GM23338 (cell line): ENCODE measurements around the gene SLC30A1. TPM values are rescaled to one million over a fixed set of nuclear protein-coding genes. Genes with fewer than 3 reads are reported as not detected.

Experiments
- ATAC-seq: fragments of 200-7000 bp; cut with Tn5 transposase; 3 replicates; pipeline ENCODE4 v1.9.1; 2020
- DNase-seq: peaks from one replicate; pipeline ENCODE4 v3.0.0-alpha.2; 2015; ENCODE audit warnings: low spot score
- H2AFZ ChIP-seq: fragments of 200-600 bp; sonication (generic); 2 replicates; pipeline ENCODE4 v1.8.0; 2016; ENCODE audit warnings: antibody characterized with exemption, mild to moderate bottlenecking, moderate library complexity
- H3F3A ChIP-seq: fragments of 200-600 bp; sonication (generic); replicated peaks from 2 replicates; pipeline ENCODE4 v1.8.0; 2017; ENCODE audit warnings: antibody characterized with exemption, mixed run types, low read depth
- H3K27ac ChIP-seq: fragments of 200-600 bp; sonication (generic); 2 replicates; pipeline ENCODE4 v1.6.1; 2016; ENCODE audit warnings: low read depth
- H3K27me3 ChIP-seq: fragments of 200-600 bp; sonication (generic); 2 replicates; pipeline ENCODE4 v1.8.0; 2016; ENCODE audit warnings: mild to moderate bottlenecking, mixed run types, moderate library complexity; ENCODE audit not compliant: insufficient read depth
- H3K36me3 ChIP-seq: fragments of 200-600 bp; sonication (generic); 2 replicates; pipeline ENCODE4 v1.8.0; 2016; ENCODE audit warnings: mild to moderate bottlenecking; ENCODE audit not compliant: insufficient read depth
- H3K4me1 ChIP-seq: fragments of 200-600 bp; sonication (generic); 2 replicates; pipeline ENCODE4 v1.8.0; 2016; ENCODE audit warnings: mild to moderate bottlenecking, moderate library complexity; ENCODE audit not compliant: insufficient read depth
- H3K4me2 ChIP-seq: fragments of 200-600 bp; sonication (generic); 2 replicates; pipeline ENCODE4 v1.7.1; 2017; ENCODE audit warnings: mixed run types
- H3K4me3 ChIP-seq: fragments of 200-600 bp; sonication (generic); 2 replicates; pipeline ENCODE4 v1.6.1; 2016; ENCODE audit warnings: mixed run types
- H3K79me2 ChIP-seq: fragments of 200-600 bp; sonication (generic); replicated peaks from 2 replicates; pipeline ENCODE4 v1.8.0; 2017; ENCODE audit warnings: mild to moderate bottlenecking; ENCODE audit not compliant: insufficient read depth
- H3K9me2 ChIP-seq: fragments of 200-600 bp; sonication (generic); 2 replicates; pipeline ENCODE4 v1.8.0; 2017; ENCODE audit not compliant: insufficient read depth
- H4K20me1 ChIP-seq: fragments of 200-600 bp; sonication (generic); replicated peaks from 2 replicates; pipeline ENCODE4 v1.8.0; 2017; ENCODE audit warnings: mild to moderate bottlenecking; ENCODE audit not compliant: insufficient read depth
- H3K27ac Mint-ChIP-seq: 2 replicates; pipeline ENCODE4 v1.8.0; 2020; ENCODE audit warnings: inconsistent platforms, mild to moderate bottlenecking, moderate library complexity, mixed read lengths
- H3K27me3 Mint-ChIP-seq: 3 replicates; pipeline ENCODE4 v1.8.0; 2022; ENCODE audit warnings: low read depth, mild to moderate bottlenecking, moderate library complexity, mixed read lengths, inconsistent platforms; ENCODE audit not compliant: insufficient read depth, poor library complexity
- H3K36me3 Mint-ChIP-seq: 3 replicates; pipeline ENCODE4 v1.8.0; 2021; ENCODE audit warnings: low read depth, mild to moderate bottlenecking, inconsistent platforms, moderate library complexity, mixed read lengths
- H3K4me1 Mint-ChIP-seq: 3 replicates; pipeline ENCODE4 v1.8.0; 2020; ENCODE audit warnings: mild to moderate bottlenecking, inconsistent platforms, mixed read lengths
- H3K4me3 Mint-ChIP-seq: 3 replicates; pipeline ENCODE4 v1.8.0; 2021; ENCODE audit warnings: moderate library complexity, mild to moderate bottlenecking, inconsistent platforms, mixed read lengths
- H3K9me3 Mint-ChIP-seq: 3 replicates; pipeline ENCODE4 v1.8.0; 2020; ENCODE audit warnings: moderate library complexity, mild to moderate bottlenecking, inconsistent platforms, mixed read lengths
- CREB1 ChIP-seq: fragments of 250-450 bp; sonication (Bioruptor Pico); IDR thresholded peaks from 2 replicates; pipeline ENCODE4 v1.5.0; 2020; ENCODE audit warnings: low read depth, mild to moderate bottlenecking, moderate library complexity
- CTCF ChIP-seq, 2 experiments: fragments of 200-600 bp in 1 of 2; sonication (generic) in 1 of 2; conservative IDR thresholded peaks; 2 replicates each; pipeline versions ENCODE4 v1.5.1 to v1.6.1; 2016 to 2017; ENCODE audit warnings: antibody characterized with exemption in 2 of 2, low read depth in 2 of 2, mild to moderate bottlenecking in 2 of 2, moderate library complexity in 1 of 2
- ETS1 ChIP-seq: IDR thresholded peaks from 2 replicates; pipeline ENCODE4 v1.6.1; 2016; ENCODE audit warnings: antibody characterized with exemption
- EZH2 ChIP-seq: fragments of 200-600 bp; sonication (generic); IDR thresholded peaks from one replicate; pipeline ENCODE4 v1.8.0; 2017; ENCODE audit warnings: antibody characterized with exemption, mild to moderate bottlenecking, low read depth; ENCODE audit not compliant: unreplicated experiment
- EZH2phosphoT487 ChIP-seq: fragments of 200-600 bp; sonication (generic); IDR thresholded peaks from one replicate; pipeline ENCODE4 v1.8.1; 2018; ENCODE audit warnings: antibody characterized with exemption; ENCODE audit not compliant: unreplicated experiment
- JUNB ChIP-seq: IDR thresholded peaks from one replicate; pipeline ENCODE4 v1.6.1; 2016; ENCODE audit warnings: antibody characterized with exemption; ENCODE audit not compliant: unreplicated experiment
- NANOG ChIP-seq: IDR thresholded peaks from 2 replicates; pipeline ENCODE4 v1.6.1; 2016; ENCODE audit warnings: antibody characterized with exemption, borderline replicate concordance
- POLR2AphosphoS5 ChIP-seq: IDR thresholded peaks from 2 replicates; pipeline ENCODE4 v1.6.1; 2016; ENCODE audit warnings: antibody characterized with exemption, low read depth
- STAT1 ChIP-seq: IDR thresholded peaks from one replicate; pipeline ENCODE4 v1.6.1; 2016; ENCODE audit warnings: antibody characterized with exemption; ENCODE audit not compliant: unreplicated experiment
- ZNF114 ChIP-seq: fragments of 250-450 bp; sonication (Bioruptor Pico); IDR thresholded peaks from 2 replicates; pipeline ENCODE4 v1.5.0; 2020; ENCODE audit warnings: mild to moderate bottlenecking, moderate library complexity
- ZNF331 ChIP-seq: fragments of 250-450 bp; sonication (Bioruptor Pico); IDR thresholded peaks from 2 replicates; pipeline ENCODE4 v1.5.0; 2020; ENCODE audit warnings: low read depth, mild to moderate bottlenecking, moderate library complexity
- polyA plus RNA-seq: library from polyadenylated mRNA; unstranded; fragments of >200 nt; fragmentation: Nextera tagmentation; extraction: Ambion mirVana; gene quantifications from 2 replicates; pipeline ENCODE4 v1.2.1, GENCODE V29; 2016
- total RNA-seq: library from RNA; depleted of rRNA; stranded (reverse); fragments of >200 nt; shearing (Covaris generic); gene quantifications from 2 replicates; pipeline ENCODE4 v1.2.3, GENCODE V29; 2014
- TF ChIP-seq, protein P1 (sequence below): fragments of 250-450 bp; sonication (Bioruptor Pico); IDR thresholded peaks from 2 replicates; pipeline ENCODE4 v1.5.0; 2020; ENCODE audit warnings: mild to moderate bottlenecking, moderate library complexity
- TF ChIP-seq, protein P2 (sequence below): IDR thresholded peaks from one replicate; pipeline ENCODE4 v1.6.1; 2018; ENCODE audit warnings: antibody characterized with exemption; ENCODE audit not compliant: unreplicated experiment

The SLC30A1 gene
- total and polyA plus RNA-seq, 2 experiments from 2014 or later = 3.3 to 17.7 TPM

- Histone ChIP-seq H3K9me2 (no peaks in the 10 kb centered on the region), H4K20me1 (0 out of 2 replicates have a peak, but pooled peaks cover 11% of the 10 kb centered on the region), H3F3A (no peaks in the 10 kb centered on the region), H3K27ac (no peak overlapping the region), H3K79me2 (peaks cover 52% of the 10 kb centered on the region), H2AFZ (peak overlapping the region; percentile 78), H3K4me3 (peak overlapping the region; percentile 80), H3K4me1 (peaks cover 48% of the 10 kb centered on the region), H3K4me2 (peak overlapping the region; percentile 88), H3K27me3 (no peaks in the 10 kb centered on the region), H3K36me3 (peaks cover 5% of the 10 kb centered on the region; the same call in 1 of the 2 replicates)
- DNase-seq = no peak
- peak overlapping the region; percentile 70 for H3K27ac Mint-ChIP-seq
- peaks cover 41% of the 10 kb centered on the region for H3K4me1 Mint-ChIP-seq
- H3K9me3 Mint-ChIP-seq = no peaks in the 10 kb centered on the region
- peaks cover 42% of the 10 kb centered on the region for H3K36me3 Mint-ChIP-seq
- TF ChIP-seq JUNB (no peak), EZH2 (no peak), POLR2AphosphoS5 (no peak), ZNF331 (no peak), EZH2phosphoT487 (no peak), CTCF (conservative IDR thresholded peaks at IDR 0.05; ENCODE audit: low read depth in 2 of 2) (no peak), NANOG (no peak), ZNF114 (no peak), CREB1 (CRISPR knock-in tag) (no peak), STAT1 (no peak), ETS1 (no peak)
- TF ChIP-seq, protein P1, sequence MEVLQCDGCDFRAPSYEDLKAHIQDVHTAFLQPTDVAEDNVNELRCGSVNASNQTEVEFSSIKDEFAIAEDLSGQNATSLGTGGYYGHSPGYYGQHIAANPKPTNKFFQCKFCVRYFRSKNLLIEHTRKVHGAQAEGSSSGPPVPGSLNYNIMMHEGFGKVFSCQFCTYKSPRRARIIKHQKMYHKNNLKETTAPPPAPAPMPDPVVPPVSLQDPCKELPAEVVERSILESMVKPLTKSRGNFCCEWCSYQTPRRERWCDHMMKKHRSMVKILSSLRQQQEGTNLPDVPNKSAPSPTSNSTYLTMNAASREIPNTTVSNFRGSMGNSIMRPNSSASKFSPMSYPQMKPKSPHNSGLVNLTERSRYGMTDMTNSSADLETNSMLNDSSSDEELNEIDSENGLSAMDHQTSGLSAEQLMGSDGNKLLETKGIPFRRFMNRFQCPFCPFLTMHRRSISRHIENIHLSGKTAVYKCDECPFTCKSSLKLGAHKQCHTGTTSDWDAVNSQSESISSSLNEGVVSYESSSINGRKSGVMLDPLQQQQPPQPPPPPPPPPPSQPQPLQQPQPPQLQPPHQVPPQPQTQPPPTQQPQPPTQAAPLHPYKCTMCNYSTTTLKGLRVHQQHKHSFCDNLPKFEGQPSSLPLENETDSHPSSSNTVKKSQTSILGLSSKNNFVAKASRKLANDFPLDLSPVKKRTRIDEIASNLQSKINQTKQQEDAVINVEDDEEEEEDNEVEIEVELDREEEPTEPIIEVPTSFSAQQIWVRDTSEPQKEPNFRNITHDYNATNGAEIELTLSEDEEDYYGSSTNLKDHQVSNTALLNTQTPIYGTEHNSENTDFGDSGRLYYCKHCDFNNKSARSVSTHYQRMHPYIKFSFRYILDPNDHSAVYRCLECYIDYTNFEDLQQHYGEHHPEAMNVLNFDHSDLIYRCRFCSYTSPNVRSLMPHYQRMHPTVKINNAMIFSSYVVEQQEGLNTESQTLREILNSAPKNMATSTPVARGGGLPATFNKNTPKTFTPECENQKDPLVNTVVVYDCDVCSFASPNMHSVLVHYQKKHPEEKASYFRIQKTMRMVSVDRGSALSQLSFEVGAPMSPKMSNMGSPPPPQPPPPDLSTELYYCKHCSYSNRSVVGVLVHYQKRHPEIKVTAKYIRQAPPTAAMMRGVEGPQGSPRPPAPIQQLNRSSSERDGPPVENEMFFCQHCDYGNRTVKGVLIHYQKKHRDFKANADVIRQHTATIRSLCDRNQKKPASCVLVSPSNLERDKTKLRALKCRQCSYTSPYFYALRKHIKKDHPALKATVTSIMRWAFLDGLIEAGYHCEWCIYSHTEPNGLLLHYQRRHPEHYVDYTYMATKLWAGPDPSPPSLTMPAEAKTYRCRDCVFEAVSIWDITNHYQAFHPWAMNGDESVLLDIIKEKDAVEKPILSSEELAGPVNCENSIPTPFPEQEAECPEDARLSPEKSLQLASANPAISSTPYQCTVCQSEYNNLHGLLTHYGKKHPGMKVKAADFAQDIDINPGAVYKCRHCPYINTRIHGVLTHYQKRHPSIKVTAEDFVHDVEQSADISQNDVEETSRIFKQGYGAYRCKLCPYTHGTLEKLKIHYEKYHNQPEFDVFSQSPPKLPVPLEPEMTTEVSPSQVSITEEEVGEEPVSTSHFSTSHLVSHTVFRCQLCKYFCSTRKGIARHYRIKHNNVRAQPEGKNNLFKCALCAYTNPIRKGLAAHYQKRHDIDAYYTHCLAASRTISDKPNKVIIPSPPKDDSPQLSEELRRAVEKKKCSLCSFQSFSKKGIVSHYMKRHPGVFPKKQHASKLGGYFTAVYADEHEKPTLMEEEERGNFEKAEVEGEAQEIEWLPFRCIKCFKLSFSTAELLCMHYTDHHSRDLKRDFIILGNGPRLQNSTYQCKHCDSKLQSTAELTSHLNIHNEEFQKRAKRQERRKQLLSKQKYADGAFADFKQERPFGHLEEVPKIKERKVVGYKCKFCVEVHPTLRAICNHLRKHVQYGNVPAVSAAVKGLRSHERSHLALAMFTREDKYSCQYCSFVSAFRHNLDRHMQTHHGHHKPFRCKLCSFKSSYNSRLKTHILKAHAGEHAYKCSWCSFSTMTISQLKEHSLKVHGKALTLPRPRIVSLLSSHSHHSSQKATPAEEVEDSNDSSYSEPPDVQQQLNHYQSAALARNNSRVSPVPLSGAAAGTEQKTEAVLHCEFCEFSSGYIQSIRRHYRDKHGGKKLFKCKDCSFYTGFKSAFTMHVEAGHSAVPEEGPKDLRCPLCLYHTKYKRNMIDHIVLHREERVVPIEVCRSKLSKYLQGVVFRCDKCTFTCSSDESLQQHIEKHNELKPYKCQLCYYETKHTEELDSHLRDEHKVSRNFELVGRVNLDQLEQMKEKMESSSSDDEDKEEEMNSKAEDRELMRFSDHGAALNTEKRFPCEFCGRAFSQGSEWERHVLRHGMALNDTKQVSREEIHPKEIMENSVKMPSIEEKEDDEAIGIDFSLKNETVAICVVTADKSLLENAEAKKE = no peak
- TF ChIP-seq, protein P2, sequence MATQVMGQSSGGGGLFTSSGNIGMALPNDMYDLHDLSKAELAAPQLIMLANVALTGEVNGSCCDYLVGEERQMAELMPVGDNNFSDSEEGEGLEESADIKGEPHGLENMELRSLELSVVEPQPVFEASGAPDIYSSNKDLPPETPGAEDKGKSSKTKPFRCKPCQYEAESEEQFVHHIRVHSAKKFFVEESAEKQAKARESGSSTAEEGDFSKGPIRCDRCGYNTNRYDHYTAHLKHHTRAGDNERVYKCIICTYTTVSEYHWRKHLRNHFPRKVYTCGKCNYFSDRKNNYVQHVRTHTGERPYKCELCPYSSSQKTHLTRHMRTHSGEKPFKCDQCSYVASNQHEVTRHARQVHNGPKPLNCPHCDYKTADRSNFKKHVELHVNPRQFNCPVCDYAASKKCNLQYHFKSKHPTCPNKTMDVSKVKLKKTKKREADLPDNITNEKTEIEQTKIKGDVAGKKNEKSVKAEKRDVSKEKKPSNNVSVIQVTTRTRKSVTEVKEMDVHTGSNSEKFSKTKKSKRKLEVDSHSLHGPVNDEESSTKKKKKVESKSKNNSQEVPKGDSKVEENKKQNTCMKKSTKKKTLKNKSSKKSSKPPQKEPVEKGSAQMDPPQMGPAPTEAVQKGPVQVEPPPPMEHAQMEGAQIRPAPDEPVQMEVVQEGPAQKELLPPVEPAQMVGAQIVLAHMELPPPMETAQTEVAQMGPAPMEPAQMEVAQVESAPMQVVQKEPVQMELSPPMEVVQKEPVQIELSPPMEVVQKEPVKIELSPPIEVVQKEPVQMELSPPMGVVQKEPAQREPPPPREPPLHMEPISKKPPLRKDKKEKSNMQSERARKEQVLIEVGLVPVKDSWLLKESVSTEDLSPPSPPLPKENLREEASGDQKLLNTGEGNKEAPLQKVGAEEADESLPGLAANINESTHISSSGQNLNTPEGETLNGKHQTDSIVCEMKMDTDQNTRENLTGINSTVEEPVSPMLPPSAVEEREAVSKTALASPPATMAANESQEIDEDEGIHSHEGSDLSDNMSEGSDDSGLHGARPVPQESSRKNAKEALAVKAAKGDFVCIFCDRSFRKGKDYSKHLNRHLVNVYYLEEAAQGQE = no peak
- peaks cover 10% of the 10 kb centered on the region for H3K27me3 Mint-ChIP-seq
- H3K4me3 Mint-ChIP-seq = peak overlapping the region; percentile 97
- no peak for ATAC-seq
These were observed 1.6 kb downstream of the SLC30A1 start for GRCh38 chr1:211577277-211577818.
